Effector CD8-positive, alpha-beta T cell (primary cell): Measurements from ENCODE around the gene FNDC3A.

ENCODE experiments used
- DNase-seq: peaks from one replicate; lab custom pipeline; 2025; lab: John Stamatoyannopoulos, UW

Gene FNDC3A

DNA sequence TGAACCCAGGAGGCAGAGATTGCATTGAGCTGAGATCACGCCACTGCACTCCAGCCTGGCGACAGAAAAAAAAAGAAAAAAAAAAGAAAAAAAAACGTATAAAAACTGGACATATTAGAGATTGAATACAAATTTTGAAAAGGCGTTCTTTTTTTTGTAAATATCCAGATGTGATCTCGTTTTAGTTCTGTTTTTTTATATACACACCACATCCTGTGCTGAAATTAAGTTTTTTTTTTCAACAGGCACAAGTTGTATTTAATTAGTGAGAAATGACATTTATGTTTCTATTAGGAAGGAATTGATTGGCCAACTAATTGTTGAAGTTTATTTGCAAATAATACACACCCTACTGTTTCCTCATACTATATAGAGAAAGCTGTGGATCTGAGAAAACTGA is 275.6 kb downstream of the FNDC3A start:
- DNase-seq, result no peak

- no peak for DNase-seq
Observed at GRCh38 chr13:49253310-49253709, 277.6 kb downstream of the FNDC3A start.

GRCh38 chr13:49254007-49254406 is 278.3 kb downstream of the FNDC3A start:
- no peak for DNase-seq

- no peak for DNase-seq
Observed at GRCh38 chr13:49256841-49257240, 281.1 kb downstream of the FNDC3A start.

DNA sequence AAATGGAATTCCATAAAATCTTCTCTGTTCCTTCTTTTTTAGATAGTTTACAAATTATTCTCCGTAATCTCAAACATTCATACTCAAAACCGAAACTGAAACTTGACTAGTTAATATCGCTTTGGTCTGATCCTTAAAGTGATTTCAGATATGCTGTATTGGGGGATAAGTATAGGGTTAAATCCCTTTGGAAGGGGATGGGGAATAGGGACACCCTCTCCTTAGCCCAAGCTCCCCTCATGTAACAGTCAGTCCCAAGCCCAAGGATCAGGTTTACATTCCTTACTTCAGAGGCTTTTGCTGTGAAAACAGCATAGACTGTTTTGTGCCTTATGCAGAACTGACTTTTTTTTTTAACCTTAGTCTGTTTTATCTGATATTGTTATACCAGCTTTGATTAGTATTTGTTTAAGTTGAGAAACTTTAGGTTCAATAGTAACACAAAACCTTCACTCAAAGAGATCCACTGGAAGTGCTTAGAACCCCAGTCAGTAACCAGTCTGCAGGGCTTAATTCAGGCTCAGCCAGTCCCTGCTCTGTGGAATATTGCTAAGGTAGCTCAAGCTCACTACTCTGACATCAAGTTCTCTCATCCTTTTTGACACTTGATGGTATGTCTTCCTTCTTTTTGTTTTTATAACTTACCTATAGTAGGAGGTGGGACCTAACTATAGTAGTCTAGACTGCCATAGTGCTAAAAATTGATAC is 282.5 kb downstream of the FNDC3A start:
- DNase-seq, result no peak
